WTC11 (cell line): ENCODE results near the gene CFAP92. TPM values are rescaled to one million over a fixed set of nuclear protein-coding genes. Genes with fewer than 3 reads are reported as not detected.

Experiments
- ATAC-seq: fragments of 200-7000 bp; cut with Tn5 transposase; 2 replicates; pipeline ENCODE4 v1.10.0; 2021; ENCODE audit warnings: mild to moderate bottlenecking, moderate library complexity
- CTCF ChIA-PET: fragments of 300-600 bp; sonication (Branson Sonifier 250); formaldehyde crosslinking; loops from one replicate; lab custom pipeline; 2021; ENCODE audit warnings: antibody characterized with exemption; lab: Charles Lee
- POLR2A ChIA-PET: fragments of 350-600 bp; sonication (Branson Sonifier 250); formaldehyde crosslinking; loops from one replicate; lab custom pipeline; 2021; ENCODE audit warnings: antibody characterized with exemption; lab: Charles Lee
- DNase-seq: peaks from one replicate; pipeline ENCODE4 v3.0.0; 2021; ENCODE audit warnings: low spot score
- H3K27ac Mint-ChIP-seq: 2 replicates; pipeline ENCODE4 v1.8.0; 2021; ENCODE audit warnings: mixed read lengths
- H3K27me3 Mint-ChIP-seq: 2 replicates; pipeline ENCODE4 v1.8.0; 2021; ENCODE audit warnings: low read depth, mild to moderate bottlenecking, moderate library complexity, mixed read lengths
- H3K36me3 Mint-ChIP-seq: 2 replicates; pipeline ENCODE4 v1.8.0; 2021; ENCODE audit warnings: mixed read lengths
- H3K4me1 Mint-ChIP-seq: 2 replicates; pipeline ENCODE4 v1.8.0; 2022; ENCODE audit warnings: mixed read lengths
- H3K4me3 Mint-ChIP-seq: 2 replicates; pipeline ENCODE4 v1.8.0; 2021; ENCODE audit warnings: mild to moderate bottlenecking, moderate library complexity, mixed read lengths
- H3K9me3 Mint-ChIP-seq: 2 replicates; pipeline ENCODE4 v1.8.0; 2021; ENCODE audit warnings: mixed read lengths
- ATF1 ChIP-seq: sonication (generic); formaldehyde crosslinking; IDR thresholded peaks from 2 replicates; pipeline ENCODE4 v1.8.1; 2023; ENCODE audit warnings: mild to moderate bottlenecking, moderate library complexity, missing genetic modification reagents
- E2F4 ChIP-seq: sonication (generic); formaldehyde crosslinking; IDR thresholded peaks from 2 replicates; pipeline ENCODE4 v1.8.1; 2022; ENCODE audit warnings: low read depth, mild to moderate bottlenecking, moderate library complexity, missing genetic modification reagents, borderline replicate concordance
- EMX1 ChIP-seq: fragments of 250-450 bp; sonication (Bioruptor Pico); IDR thresholded peaks from 2 replicates; pipeline ENCODE4 v1.8.0; 2021; ENCODE audit warnings: mild to moderate bottlenecking
- ESRRA ChIP-seq: sonication (generic); formaldehyde crosslinking; IDR thresholded peaks from 2 replicates; pipeline ENCODE4 v1.8.1; 2022; ENCODE audit warnings: mild to moderate bottlenecking, missing genetic modification reagents, borderline replicate concordance
- ETV6 ChIP-seq: sonication (generic); formaldehyde crosslinking; IDR thresholded peaks from 2 replicates; pipeline ENCODE4 v1.8.1; 2022; ENCODE audit warnings: mild to moderate bottlenecking, missing genetic modification reagents
- IRF1 ChIP-seq: sonication (generic); formaldehyde crosslinking; IDR thresholded peaks from 2 replicates; pipeline ENCODE4 v1.8.0; 2023; ENCODE audit warnings: missing genetic modification reagents
- IRF2 ChIP-seq: sonication (generic); formaldehyde crosslinking; IDR thresholded peaks from 2 replicates; pipeline ENCODE4 v1.8.0; 2022; ENCODE audit warnings: low read depth, missing genetic modification reagents, borderline replicate concordance
- MXD4 ChIP-seq: fragments of 250-450 bp; sonication (Bioruptor Pico); IDR thresholded peaks from 2 replicates; pipeline ENCODE4 v1.8.0; 2021; ENCODE audit warnings: mild to moderate bottlenecking, moderate library complexity, borderline replicate concordance
- MYBL2 ChIP-seq: sonication (generic); formaldehyde crosslinking; IDR thresholded peaks from 2 replicates; pipeline ENCODE4 v1.8.1; 2023; ENCODE audit warnings: mild to moderate bottlenecking, moderate library complexity, missing genetic modification reagents
- NR1H2 ChIP-seq: sonication (generic); formaldehyde crosslinking; IDR thresholded peaks from 2 replicates; pipeline ENCODE4 v1.9.0; 2021; ENCODE audit warnings: mild to moderate bottlenecking, moderate library complexity, missing genetic modification reagents
- SOX15 ChIP-seq: fragments of 250-450 bp; sonication (Bioruptor Pico); IDR thresholded peaks from 2 replicates; pipeline ENCODE4 v1.9.0; 2021; ENCODE audit warnings: mild to moderate bottlenecking
- TEAD1 ChIP-seq: sonication (generic); formaldehyde crosslinking; IDR thresholded peaks from 2 replicates; pipeline ENCODE4 v1.8.0; 2022; ENCODE audit warnings: mild to moderate bottlenecking, missing genetic modification reagents
- TP53 ChIP-seq: sonication (generic); formaldehyde crosslinking; IDR thresholded peaks from 2 replicates; pipeline ENCODE4 v1.8.1; 2023; ENCODE audit warnings: mild to moderate bottlenecking, missing genetic modification reagents
- ZNF416 ChIP-seq: fragments of 250-450 bp; sonication (Bioruptor Pico); IDR thresholded peaks from 2 replicates; pipeline ENCODE4 v1.9.0; 2021; ENCODE audit warnings: mild to moderate bottlenecking, inconsistent platforms
- total RNA-seq: library from RNA; stranded (reverse); gene quantifications from 3 replicates; pipeline ENCODE4 v1.2.3, GENCODE V29; 2021
- TF ChIP-seq, protein P1 (sequence below): sonication (generic); formaldehyde crosslinking; conservative IDR thresholded peaks from 2 replicates; pipeline ENCODE4 v1.8.1; 2023; ENCODE audit warnings: mild to moderate bottlenecking, low read depth, missing genetic modification reagents, moderate library complexity
- TF ChIP-seq, protein P2 (sequence below): sonication (generic); formaldehyde crosslinking; IDR thresholded peaks from 2 replicates; pipeline ENCODE4 v1.8.1; 2022; ENCODE audit warnings: low read depth, missing genetic modification reagents, borderline replicate concordance
- TF ChIP-seq, protein P3 (sequence below): sonication (generic); formaldehyde crosslinking; IDR thresholded peaks from 2 replicates; pipeline ENCODE4 v1.8.0; 2022; ENCODE audit warnings: missing genetic modification reagents
- TF ChIP-seq, protein P4 (sequence below): fragments of 250-450 bp; sonication (Bioruptor Pico); IDR thresholded peaks from 2 replicates; pipeline ENCODE4 v1.9.0; 2021; ENCODE audit warnings: mild to moderate bottlenecking
- TF ChIP-seq, protein P5 (sequence below): sonication (generic); formaldehyde crosslinking; IDR thresholded peaks from 2 replicates; pipeline ENCODE4 v1.8.0; 2022; ENCODE audit warnings: mild to moderate bottlenecking, missing genetic modification reagents

CFAP92 gene
- total RNA-seq, 1 experiment from 2014 or later: 2.9 TPM

DNA sequence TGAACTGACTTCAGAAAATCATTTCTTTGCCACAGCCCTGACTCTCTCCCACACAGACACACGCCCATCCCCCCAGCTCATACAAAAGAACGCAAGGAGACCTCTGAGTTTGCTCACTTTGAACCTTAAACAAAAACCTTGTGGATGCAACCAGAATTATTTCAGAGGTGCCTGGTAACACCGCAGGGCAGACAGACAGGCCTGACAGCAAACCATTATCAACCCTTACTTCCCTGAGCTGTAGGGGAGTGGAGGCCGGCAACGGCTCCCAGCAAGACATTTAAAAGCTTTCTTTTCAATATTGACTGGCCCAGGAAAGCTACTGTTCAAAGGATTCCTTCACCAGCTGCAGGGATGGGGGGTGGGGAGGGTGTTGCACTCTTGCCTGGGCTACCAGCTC lies 5.2 kb upstream of the CFAP92 start:
- peaks cover 98% of the 10 kb centered on the region for H3K27me3 Mint-ChIP-seq
- no peak overlapping the region for H3K27ac Mint-ChIP-seq

More for the DNA sequence above, 5.2 kb upstream of the CFAP92 start:
- no peak for DNase-seq
- H3K9me3 Mint-ChIP-seq: peaks cover 6% of the 10 kb centered on the region
- no peaks in the 10 kb centered on the region for H3K36me3 Mint-ChIP-seq
- no peak for ATAC-seq
- TF ChIP-seq, protein P1, sequence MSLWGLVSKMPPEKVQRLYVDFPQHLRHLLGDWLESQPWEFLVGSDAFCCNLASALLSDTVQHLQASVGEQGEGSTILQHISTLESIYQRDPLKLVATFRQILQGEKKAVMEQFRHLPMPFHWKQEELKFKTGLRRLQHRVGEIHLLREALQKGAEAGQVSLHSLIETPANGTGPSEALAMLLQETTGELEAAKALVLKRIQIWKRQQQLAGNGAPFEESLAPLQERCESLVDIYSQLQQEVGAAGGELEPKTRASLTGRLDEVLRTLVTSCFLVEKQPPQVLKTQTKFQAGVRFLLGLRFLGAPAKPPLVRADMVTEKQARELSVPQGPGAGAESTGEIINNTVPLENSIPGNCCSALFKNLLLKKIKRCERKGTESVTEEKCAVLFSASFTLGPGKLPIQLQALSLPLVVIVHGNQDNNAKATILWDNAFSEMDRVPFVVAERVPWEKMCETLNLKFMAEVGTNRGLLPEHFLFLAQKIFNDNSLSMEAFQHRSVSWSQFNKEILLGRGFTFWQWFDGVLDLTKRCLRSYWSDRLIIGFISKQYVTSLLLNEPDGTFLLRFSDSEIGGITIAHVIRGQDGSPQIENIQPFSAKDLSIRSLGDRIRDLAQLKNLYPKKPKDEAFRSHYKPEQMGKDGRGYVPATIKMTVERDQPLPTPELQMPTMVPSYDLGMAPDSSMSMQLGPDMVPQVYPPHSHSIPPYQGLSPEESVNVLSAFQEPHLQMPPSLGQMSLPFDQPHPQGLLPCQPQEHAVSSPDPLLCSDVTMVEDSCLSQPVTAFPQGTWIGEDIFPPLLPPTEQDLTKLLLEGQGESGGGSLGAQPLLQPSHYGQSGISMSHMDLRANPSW (CRISPR knock-in tag): no peak
- TF ChIP-seq ETV6 (CRISPR knock-in tag) (no peak), MXD4 (CRISPR knock-in tag) (no peak), MYBL2 (no peak), SOX15 (CRISPR knock-in tag) (no peak), ESRRA (no peak), IRF2 (CRISPR knock-in tag) (no peak), TEAD1 (CRISPR knock-in tag) (no peak), ZNF416 (no peak), NR1H2 (no peak), E2F4 (CRISPR knock-in tag) (no peak), TP53 (CRISPR knock-in tag) (no peak), IRF1 (CRISPR knock-in tag) (no peak), ATF1 (CRISPR knock-in tag) (no peak), EMX1 (CRISPR knock-in tag) (no peak)
- TF ChIP-seq, protein P2, sequence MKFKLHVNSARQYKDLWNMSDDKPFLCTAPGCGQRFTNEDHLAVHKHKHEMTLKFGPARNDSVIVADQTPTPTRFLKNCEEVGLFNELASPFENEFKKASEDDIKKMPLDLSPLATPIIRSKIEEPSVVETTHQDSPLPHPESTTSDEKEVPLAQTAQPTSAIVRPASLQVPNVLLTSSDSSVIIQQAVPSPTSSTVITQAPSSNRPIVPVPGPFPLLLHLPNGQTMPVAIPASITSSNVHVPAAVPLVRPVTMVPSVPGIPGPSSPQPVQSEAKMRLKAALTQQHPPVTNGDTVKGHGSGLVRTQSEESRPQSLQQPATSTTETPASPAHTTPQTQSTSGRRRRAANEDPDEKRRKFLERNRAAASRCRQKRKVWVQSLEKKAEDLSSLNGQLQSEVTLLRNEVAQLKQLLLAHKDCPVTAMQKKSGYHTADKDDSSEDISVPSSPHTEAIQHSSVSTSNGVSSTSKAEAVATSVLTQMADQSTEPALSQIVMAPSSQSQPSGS (CRISPR knock-in tag): no peak
- TF ChIP-seq, protein P3, sequence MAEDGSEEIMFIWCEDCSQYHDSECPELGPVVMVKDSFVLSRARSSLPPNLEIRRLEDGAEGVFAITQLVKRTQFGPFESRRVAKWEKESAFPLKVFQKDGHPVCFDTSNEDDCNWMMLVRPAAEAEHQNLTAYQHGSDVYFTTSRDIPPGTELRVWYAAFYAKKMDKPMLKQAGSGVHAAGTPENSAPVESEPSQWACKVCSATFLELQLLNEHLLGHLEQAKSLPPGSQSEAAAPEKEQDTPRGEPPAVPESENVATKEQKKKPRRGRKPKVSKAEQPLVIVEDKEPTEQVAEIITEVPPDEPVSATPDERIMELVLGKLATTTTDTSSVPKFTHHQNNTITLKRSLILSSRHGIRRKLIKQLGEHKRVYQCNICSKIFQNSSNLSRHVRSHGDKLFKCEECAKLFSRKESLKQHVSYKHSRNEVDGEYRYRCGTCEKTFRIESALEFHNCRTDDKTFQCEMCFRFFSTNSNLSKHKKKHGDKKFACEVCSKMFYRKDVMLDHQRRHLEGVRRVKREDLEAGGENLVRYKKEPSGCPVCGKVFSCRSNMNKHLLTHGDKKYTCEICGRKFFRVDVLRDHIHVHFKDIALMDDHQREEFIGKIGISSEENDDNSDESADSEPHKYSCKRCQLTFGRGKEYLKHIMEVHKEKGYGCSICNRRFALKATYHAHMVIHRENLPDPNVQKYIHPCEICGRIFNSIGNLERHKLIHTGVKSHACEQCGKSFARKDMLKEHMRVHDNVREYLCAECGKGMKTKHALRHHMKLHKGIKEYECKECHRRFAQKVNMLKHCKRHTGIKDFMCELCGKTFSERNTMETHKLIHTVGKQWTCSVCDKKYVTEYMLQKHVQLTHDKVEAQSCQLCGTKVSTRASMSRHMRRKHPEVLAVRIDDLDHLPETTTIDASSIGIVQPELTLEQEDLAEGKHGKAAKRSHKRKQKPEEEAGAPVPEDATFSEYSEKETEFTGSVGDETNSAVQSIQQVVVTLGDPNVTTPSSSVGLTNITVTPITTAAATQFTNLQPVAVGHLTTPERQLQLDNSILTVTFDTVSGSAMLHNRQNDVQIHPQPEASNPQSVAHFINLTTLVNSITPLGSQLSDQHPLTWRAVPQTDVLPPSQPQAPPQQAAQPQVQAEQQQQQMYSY (CRISPR knock-in tag): no peak
- TF ChIP-seq, protein P4, sequence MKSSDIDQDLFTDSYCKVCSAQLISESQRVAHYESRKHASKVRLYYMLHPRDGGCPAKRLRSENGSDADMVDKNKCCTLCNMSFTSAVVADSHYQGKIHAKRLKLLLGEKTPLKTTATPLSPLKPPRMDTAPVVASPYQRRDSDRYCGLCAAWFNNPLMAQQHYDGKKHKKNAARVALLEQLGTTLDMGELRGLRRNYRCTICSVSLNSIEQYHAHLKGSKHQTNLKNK (CRISPR knock-in tag): no peak
- TF ChIP-seq, protein P5, sequence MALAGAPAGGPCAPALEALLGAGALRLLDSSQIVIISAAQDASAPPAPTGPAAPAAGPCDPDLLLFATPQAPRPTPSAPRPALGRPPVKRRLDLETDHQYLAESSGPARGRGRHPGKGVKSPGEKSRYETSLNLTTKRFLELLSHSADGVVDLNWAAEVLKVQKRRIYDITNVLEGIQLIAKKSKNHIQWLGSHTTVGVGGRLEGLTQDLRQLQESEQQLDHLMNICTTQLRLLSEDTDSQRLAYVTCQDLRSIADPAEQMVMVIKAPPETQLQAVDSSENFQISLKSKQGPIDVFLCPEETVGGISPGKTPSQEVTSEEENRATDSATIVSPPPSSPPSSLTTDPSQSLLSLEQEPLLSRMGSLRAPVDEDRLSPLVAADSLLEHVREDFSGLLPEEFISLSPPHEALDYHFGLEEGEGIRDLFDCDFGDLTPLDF (CRISPR knock-in tag): no peak
- H3K4me1 Mint-ChIP-seq: peaks cover 32% of the 10 kb centered on the region
- ChIA-PET POLR2A (interaction anchor here (0.7 kb wide), 1 partner anchor 1400 kb away, joined by 3 read pairs; no protein-coding TSS in a partner anchor), CTCF (interaction anchor here (0.5 to 2.1 kb wide), 8 partner anchors 15 to 792 kb away, joined by 3 to 13 read pairs (median 4); no protein-coding TSS in a partner anchor)
- H3K4me3 Mint-ChIP-seq: no peak overlapping the region
